OCI-LY7 (cell line): Measurements from ENCODE around the gene XKR3. TPM values are rescaled to one million over a fixed set of nuclear protein-coding genes. Genes with fewer than 3 reads are reported as not detected.

Source experiments
- BruUV-seq: library from RNA; stranded (reverse); fragments of 400-500 nt; replicated peaks from 2 replicates; lab custom pipeline; 2021; lab: Mats Ljungman, UMichigan
- CTCF ChIA-PET: fragments of 300-600 bp; sonication (Branson Sonifier 250); formaldehyde crosslinking; loops from one replicate; lab custom pipeline; 2022; ENCODE audit warnings: antibody characterized with exemption; ENCODE audit not compliant: unreplicated experiment; lab: Charles Lee
- POLR2A ChIA-PET: fragments of 300-600 bp; sonication (Branson Sonifier 250); formaldehyde crosslinking; loops from one replicate; lab custom pipeline; 2022; ENCODE audit warnings: antibody characterized with exemption; lab: Charles Lee
- DNase-seq: peaks from one replicate; pipeline ENCODE4 v3.0.0-alpha.2; 2015; ENCODE audit warnings: low spot score
- H2AFZ ChIP-seq: fragments of 200-600 bp; sonication (generic), shearing (Covaris generic); 2 replicates; pipeline ENCODE4 v1.6.1; 2014; ENCODE audit warnings: mild to moderate bottlenecking, antibody characterized with exemption, low read length, moderate library complexity
- H3K27ac ChIP-seq: fragments of 200-600 bp; sonication (generic); 2 replicates; pipeline ENCODE4 v1.5.1; 2014; ENCODE audit warnings: mixed run types, low read depth, mild to moderate bottlenecking, moderate library complexity, low read length, inconsistent platforms; ENCODE audit not compliant: poor library complexity, severe bottlenecking
- H3K36me3 ChIP-seq: fragments of 200-600 bp; sonication (generic); 2 replicates; pipeline ENCODE4 v1.6.1; 2014; ENCODE audit warnings: mild to moderate bottlenecking, antibody characterized with exemption, low read length, moderate library complexity, mixed read lengths; ENCODE audit not compliant: insufficient read depth
- H3K4me1 ChIP-seq: fragments of 200-600 bp; sonication (generic); 2 replicates; pipeline ENCODE4 v1.5.1; 2014; ENCODE audit warnings: mild to moderate bottlenecking, low read length; ENCODE audit not compliant: insufficient read depth, poor library complexity, severe bottlenecking
- H3K4me2 ChIP-seq: fragments of 200-600 bp; sonication (generic); 2 replicates; pipeline ENCODE4 v1.6.1; 2014; ENCODE audit warnings: mild to moderate bottlenecking, low read length
- H3K4me3 ChIP-seq: fragments of 200-600 bp; sonication (generic); 2 replicates; pipeline ENCODE4 v1.5.1; 2014; ENCODE audit warnings: mild to moderate bottlenecking, low read depth, low read length; ENCODE audit not compliant: poor library complexity, severe bottlenecking
- H3K79me2 ChIP-seq: fragments of 200-600 bp; sonication (generic); 2 replicates; pipeline ENCODE4 v1.6.1; 2016; ENCODE audit warnings: low read depth, mild to moderate bottlenecking, low read length, moderate library complexity, mixed read lengths; ENCODE audit not compliant: insufficient read depth
- H3K9me2 ChIP-seq: fragments of 200-600 bp; sonication (generic); 2 replicates; pipeline ENCODE4 v1.6.1; 2016; ENCODE audit warnings: mild to moderate bottlenecking, low read length, mixed read lengths; ENCODE audit not compliant: insufficient read depth
- H3K9me3 ChIP-seq: fragments of 200-600 bp; sonication (generic); 2 replicates; pipeline ENCODE4 v1.6.1; 2014; ENCODE audit warnings: mild to moderate bottlenecking, mixed run types, low read length, mixed read lengths
- H4K20me1 ChIP-seq: fragments of 200-600 bp; sonication (generic); 2 replicates; pipeline ENCODE4 v1.6.1; 2014; ENCODE audit warnings: mild to moderate bottlenecking, antibody characterized with exemption, low read length, moderate library complexity, mixed read lengths; ENCODE audit not compliant: insufficient read depth
- EZH2phosphoT487 ChIP-seq: fragments of 200-600 bp; sonication (generic); IDR thresholded peaks from 2 replicates; pipeline ENCODE4 v1.6.1; 2018; ENCODE audit warnings: low read depth, borderline replicate concordance, mild to moderate bottlenecking, mixed run types, antibody characterized with exemption, low read length, moderate library complexity, mixed read lengths
- intact Hi-C: fragments of 100-400 bp; cut with micrococcal nuclease; formaldehyde crosslinking; loops from one replicate; pipeline ENCODE4 v1.10.0; 2022; ENCODE audit not compliant: unreplicated experiment
- total RNA-seq, 2 experiments: library from RNA; depleted of rRNA in 1 of 2; stranded (reverse); fragments of >200 nt in 1 of 2; shearing (Covaris generic) in 1 of 2; gene quantifications; 2 replicates each; pipeline ENCODE4 v1.2.3, GENCODE V29; 2014 to 2022
- TF ChIP-seq, protein P1 (sequence below): fragments of 200-600 bp; sonication (generic); conservative IDR thresholded peaks from 2 replicates; pipeline ENCODE4 v1.5.1; 2014; ENCODE audit warnings: mild to moderate bottlenecking, antibody characterized with exemption, low read length, moderate library complexity, mixed read lengths

The XKR3 gene
- total RNA-seq, 2 experiments from 2014 or later = not detected

GRCh38 chr22:16829985-16830384 is 4.8 kb upstream of the XKR3 start:
- no peaks in the 10 kb centered on the region for H3K9me2 ChIP-seq
- no peaks in the 10 kb centered on the region for H4K20me1 ChIP-seq
- intact Hi-C loops = no loop called here
- H3K4me2 ChIP-seq = no peak overlapping the region
- no peak overlapping the region for H3K27ac ChIP-seq
- no peak for DNase-seq
- H2AFZ ChIP-seq = no peak overlapping the region
- BruUV-seq = no TSS peak
- CTCF ChIA-PET = no interaction called here
- no peak for TF ChIP-seq EZH2phosphoT487
- H3K36me3 ChIP-seq = no peaks in the 10 kb centered on the region
- POLR2A ChIA-PET = interaction anchor here (1.0 kb wide), 1 partner anchor 10 kb away, joined by 3 read pairs; no protein-coding TSS in a partner anchor
- H3K9me3 ChIP-seq = no peaks in the 10 kb centered on the region
- no peak overlapping the region for H3K4me3 ChIP-seq
- H3K4me1 ChIP-seq = peaks cover 8% of the 10 kb centered on the region
- H3K79me2 ChIP-seq = no peaks in the 10 kb centered on the region

DNA sequence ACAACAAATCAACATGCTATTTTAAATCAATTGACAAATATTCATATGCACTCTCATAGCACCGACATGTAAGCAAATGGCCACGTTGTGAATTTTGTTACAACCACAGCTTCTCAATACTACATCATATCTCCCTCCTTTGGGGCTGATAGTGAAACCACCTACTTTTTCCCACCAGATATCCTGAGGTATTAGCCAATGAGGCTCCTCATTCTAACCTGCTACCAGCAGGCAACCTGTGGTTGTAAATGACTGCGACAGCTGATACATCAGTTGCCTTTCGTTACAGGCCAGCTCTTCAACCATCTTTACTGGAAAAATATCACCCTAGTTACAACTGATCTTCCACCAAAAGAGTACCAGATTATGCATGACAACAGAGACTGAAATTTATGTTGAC is 3.7 kb upstream of the XKR3 start:
- Histone ChIP-seq H3K9me2 (no peaks in the 10 kb centered on the region), H4K20me1 (no peaks in the 10 kb centered on the region), H3K36me3 (no peaks in the 10 kb centered on the region), H2AFZ (no peak overlapping the region), H3K4me3 (no peak overlapping the region), H3K4me2 (no peak overlapping the region), H3K9me3 (no peaks in the 10 kb centered on the region), H3K4me1 (peaks cover 16% of the 10 kb centered on the region), H3K27ac (no peak overlapping the region), H3K79me2 (no peaks in the 10 kb centered on the region)
- DNase-seq = no peak
- no TSS peak for BruUV-seq
- intact Hi-C loops = no loop called here
- CTCF ChIA-PET = no interaction called here
- POLR2A ChIA-PET = no interaction called here
- no peak for TF ChIP-seq EZH2phosphoT487
- TF ChIP-seq, protein P1, sequence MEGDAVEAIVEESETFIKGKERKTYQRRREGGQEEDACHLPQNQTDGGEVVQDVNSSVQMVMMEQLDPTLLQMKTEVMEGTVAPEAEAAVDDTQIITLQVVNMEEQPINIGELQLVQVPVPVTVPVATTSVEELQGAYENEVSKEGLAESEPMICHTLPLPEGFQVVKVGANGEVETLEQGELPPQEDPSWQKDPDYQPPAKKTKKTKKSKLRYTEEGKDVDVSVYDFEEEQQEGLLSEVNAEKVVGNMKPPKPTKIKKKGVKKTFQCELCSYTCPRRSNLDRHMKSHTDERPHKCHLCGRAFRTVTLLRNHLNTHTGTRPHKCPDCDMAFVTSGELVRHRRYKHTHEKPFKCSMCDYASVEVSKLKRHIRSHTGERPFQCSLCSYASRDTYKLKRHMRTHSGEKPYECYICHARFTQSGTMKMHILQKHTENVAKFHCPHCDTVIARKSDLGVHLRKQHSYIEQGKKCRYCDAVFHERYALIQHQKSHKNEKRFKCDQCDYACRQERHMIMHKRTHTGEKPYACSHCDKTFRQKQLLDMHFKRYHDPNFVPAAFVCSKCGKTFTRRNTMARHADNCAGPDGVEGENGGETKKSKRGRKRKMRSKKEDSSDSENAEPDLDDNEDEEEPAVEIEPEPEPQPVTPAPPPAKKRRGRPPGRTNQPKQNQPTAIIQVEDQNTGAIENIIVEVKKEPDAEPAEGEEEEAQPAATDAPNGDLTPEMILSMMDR = no peak

DNA sequence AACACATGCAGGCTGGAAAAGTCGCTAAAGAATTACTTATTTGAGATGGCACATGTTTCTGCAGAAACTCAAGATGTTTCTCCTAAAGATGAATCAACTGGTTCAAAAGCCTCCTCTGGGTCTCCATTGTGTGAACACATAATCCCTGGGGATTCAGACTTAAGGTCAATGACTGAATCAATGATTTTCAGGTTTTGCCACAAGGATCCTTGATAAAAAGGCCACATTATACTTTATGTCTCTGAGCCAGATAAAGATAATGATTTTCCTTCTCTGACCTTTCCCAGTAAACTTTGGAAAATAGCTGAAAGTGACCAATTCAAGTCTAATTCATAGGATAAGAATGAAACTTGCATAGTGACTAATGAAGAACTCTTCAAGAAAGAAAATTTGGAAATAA is 2.3 kb upstream of the XKR3 start:
- Histone ChIP-seq H2AFZ (no peak overlapping the region), H3K27ac (no peak overlapping the region), H3K9me3 (peaks cover 8% of the 10 kb centered on the region; the same call in 1 of the 2 replicates), H4K20me1 (no peaks in the 10 kb centered on the region), H3K4me2 (no peak overlapping the region), H3K79me2 (no peaks in the 10 kb centered on the region), H3K4me3 (no peak overlapping the region), H3K9me2 (no peaks in the 10 kb centered on the region), H3K36me3 (no peaks in the 10 kb centered on the region; the same call in 1 of the 2 replicates), H3K4me1 (peaks cover 16% of the 10 kb centered on the region)
- no peak for DNase-seq
- TF ChIP-seq EZH2phosphoT487 = no peak
- POLR2A ChIA-PET = no interaction called here
- CTCF ChIA-PET = no interaction called here
- intact Hi-C loops = no loop called here
- BruUV-seq = no TSS peak
